NCI-H82 treated with DMSO at 0.1 percent for 48 hours (cell line): ENCODE data around the gene RNASEH2B.

Source experiments
- DNase-seq: peaks from one replicate; lab custom pipeline; 2025; ENCODE audit not compliant: unreplicated experiment; lab: John Stamatoyannopoulos, UW

RNASEH2B gene

DNA sequence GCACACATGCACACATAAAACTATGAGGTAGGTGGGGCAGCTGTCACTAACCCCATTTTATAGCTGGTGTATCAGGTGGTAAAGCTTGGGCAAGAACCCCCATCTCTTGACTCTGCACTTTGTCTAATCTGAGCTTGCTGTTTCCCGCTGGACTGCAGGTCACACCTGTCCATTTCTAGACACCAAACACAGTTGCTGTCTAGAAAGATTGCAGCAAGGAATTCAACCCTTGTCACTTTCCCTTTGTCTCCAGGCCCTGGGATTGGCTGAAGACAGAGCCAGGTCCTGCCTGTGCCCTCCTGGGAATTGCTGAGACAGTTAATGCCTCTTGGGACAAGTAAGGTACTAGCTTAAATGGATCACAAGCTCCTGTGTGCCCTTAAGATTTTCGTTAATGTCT, 83.8 kb downstream of the RNASEH2B start:
- peak; percentile 32 for DNase-seq

GRCh38 chr13:50993934-50994333, 84.3 kb downstream of the RNASEH2B start:
- no peak for DNase-seq

DNA sequence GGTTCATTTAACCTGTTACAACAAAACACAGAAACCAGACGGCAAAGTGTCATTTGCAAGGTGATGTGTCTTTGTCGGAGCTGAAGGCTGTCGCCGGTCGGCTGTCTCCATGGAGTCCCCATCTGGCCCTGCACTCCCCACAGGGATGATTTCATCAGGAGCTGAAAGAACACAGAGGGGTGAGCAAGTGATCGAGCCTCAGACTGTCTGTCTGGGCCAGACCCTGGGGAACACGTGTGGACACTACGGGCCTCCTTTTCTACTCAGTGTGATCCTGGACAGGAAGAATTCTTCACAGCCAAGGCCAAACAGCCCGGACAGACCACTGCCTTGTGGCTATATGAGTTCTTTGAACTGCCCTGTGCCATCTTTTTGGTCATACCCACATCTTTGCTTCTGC, 85.1 kb downstream of the RNASEH2B start:
- no peak for DNase-seq

DNA sequence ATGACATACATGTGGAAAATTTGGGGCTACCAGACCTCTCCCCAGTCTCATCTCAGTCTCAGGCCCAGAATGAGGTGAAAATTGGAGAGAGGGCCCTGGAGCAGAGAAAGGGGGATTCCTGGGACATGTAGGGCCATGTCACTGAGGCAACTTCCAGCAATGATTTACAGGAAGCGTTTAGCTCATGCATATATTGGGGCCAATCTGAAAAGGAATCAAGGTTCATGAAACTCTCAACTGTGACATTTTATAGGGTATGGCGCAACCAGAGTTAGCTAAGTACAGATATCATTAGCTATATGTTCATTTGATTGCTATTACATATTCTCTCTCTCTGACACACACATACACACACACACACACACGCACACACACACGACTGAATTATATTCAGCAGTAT, 86.3 kb downstream of the RNASEH2B start:
- DNase-seq = no peak

GRCh38 chr13:50998326-50998725, 88.7 kb downstream of the RNASEH2B start:
- no peak for DNase-seq

GRCh38 chr13:50999641-51000040, 90.0 kb downstream of the RNASEH2B start:
- no peak for DNase-seq

- no peak for DNase-seq
These were observed 90.5 kb downstream of the RNASEH2B start for GRCh38 chr13:51000061-51000460.

DNA sequence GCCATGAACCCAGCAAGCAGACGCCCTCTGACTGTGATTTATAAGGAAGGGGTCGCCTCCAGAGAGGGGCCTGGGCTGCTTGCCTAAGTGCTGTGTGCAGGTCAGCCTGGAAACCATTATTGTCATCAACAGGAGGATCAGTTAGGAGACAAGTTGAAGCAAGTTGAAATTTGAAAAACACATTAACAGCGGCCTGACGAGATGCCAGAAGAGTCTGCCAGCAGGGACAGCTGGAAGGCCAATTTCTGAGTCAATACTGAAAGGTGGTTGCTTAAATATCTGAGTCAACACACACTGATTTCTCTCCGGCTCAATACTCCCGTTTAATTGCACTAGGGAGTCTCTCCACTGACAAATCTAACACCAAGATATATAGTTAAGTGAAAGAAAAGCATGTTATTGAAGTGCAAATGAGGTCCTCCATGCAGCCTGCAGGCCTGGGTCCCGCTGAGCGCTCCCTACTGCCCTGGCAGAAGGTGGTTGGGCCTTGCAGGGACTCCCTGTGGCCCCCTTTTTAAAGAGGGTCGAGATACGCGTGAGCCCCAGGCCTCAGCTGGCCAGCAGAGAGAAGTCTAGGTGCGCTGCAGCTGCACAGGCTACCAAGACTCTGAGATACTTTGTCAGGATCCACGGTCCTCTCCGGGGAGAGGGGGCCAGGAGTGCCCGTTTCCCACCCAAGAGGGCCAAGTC, 91.1 kb downstream of the RNASEH2B start:
- DNase-seq = no peak

- DNase-seq = no peak
These were observed 91.7 kb downstream of the RNASEH2B start for GRCh38 chr13:51001335-51001734.

DNA sequence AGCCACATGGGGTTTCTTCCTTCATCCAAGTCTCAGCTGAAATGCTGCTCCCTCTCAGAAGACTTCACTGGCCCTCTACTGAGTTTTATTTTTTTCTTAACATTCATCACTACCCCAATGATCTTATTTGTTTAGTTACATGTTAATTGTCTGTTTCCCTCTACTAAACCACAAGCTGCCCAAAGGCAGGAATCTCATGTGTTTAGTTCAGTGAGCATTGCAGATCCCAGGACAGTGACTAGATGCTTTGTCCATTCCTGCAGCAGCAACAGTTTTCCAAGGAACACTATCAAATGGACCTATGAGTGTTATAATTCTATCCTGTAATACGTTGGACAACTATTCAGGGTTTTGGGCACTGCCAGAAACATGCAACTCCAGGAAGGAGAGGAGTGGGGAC, 93.1 kb downstream of the RNASEH2B start:
- DNase-seq = no peak

- DNase-seq = no peak
These were observed 94.1 kb downstream of the RNASEH2B start for GRCh38 chr13:51003642-51004041.

GRCh38 chr13:51004111-51004865, 94.7 kb downstream of the RNASEH2B start:
- no peak for DNase-seq

DNA sequence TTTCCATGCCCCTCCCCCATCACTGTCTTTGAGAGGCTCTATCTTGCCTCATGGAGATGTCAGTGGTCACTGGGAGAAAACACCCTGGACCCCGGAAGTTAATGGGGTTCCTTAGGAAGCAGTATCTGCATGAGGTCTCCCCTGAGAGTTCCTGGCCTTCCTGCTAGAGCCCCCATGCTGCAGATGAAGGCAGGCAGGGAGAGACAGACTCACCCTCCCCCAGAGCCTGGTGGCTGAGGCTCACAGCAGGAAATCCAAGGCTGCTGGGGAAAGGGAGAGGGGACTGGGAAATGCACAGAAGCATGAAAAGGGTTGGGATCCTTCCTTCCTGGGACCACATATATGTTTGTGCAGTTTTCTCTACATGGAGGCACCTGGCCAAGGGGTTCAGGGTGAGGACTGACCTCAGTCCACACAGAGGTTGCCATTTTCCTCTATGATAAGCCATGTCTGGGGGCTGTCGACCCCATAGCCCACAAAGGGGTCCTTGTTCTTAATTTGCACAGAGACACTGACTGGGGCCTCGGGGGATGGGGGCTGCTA, 95.4 kb downstream of the RNASEH2B start:
- no peak for DNase-seq

- DNase-seq = no peak
These were observed 96.0 kb downstream of the RNASEH2B start for GRCh38 chr13:51005566-51005965.
